Right renal cortex interstitium (tissue), 3 donors: Measurements from ENCODE around the gene FRRS1. TPM values are rescaled to one million over a fixed set of nuclear protein-coding genes. Genes with fewer than 3 reads are reported as not detected.
"Not testable (repeated sequence)": the region's sequence is repeated elsewhere in the genome, so short reads cannot be mapped to it uniquely, and the experiment has no call there.

ENCODE experiments used
- DNase-seq, 3 donors: peaks; one replicate each; pipeline ENCODE4 v3.0.0-alpha.2; 2013; ENCODE audit warnings: low read depth in 3 of 3, low spot score in 2 of 3
- polyA plus RNA-seq, 3 donors: library from polyadenylated mRNA; unstranded; fragments of 120-200 nt; gene quantifications; one replicate each; pipeline ENCODE4 v1.2.1, GENCODE V29; 2013; ENCODE audit not compliant: insufficient read length in 3 of 3

The FRRS1 gene
- 10 to 100 TPM in 1 of 3 donors, 1 to 10 TPM in 2; 8.4 to 11.5 (median 9.0) TPM for polyA plus RNA-seq

GRCh38 chr1:99766378-99766800 lies at the start of gene FRRS1:
Gene FRRS1, minus strand, starts transcription at chr1:99766635. Its CDS starts 17,867 bp downstream, at chr1:99748768.
- peak; percentile 57 to 80 (median 78) for DNase-seq

- DNase-seq = no peak
Measured at GRCh38 chr1:99814373-99814900, 48.0 kb upstream of the FRRS1 start.

GRCh38 chr1:99811747-99812146 lies 45.3 kb upstream of the FRRS1 start:
- no peak for DNase-seq

- no peak for DNase-seq
Measured at GRCh38 chr1:99811075-99811474, 44.6 kb upstream of the FRRS1 start.

- peak; percentile 74 to 84 (median 78) for DNase-seq
Measured at GRCh38 chr1:99808391-99809115, 42.1 kb upstream of the FRRS1 start.

GRCh38 chr1:99806882-99807281 lies 40.4 kb upstream of the FRRS1 start:
- no peak for DNase-seq

GRCh38 chr1:99801584-99801983 lies 35.1 kb upstream of the FRRS1 start:
- no peak for DNase-seq

- DNase-seq = not testable (repeated sequence)
Measured at GRCh38 chr1:99793861-99794260, 27.4 kb upstream of the FRRS1 start.

- DNase-seq = no peak
Measured at GRCh38 chr1:99789715-99790114, 23.3 kb upstream of the FRRS1 start.

- DNase-seq = no peak
Measured at GRCh38 chr1:99788896-99789295, 22.5 kb upstream of the FRRS1 start.

GRCh38 chr1:99786751-99787501 lies 20.5 kb upstream of the FRRS1 start:
- DNase-seq = no peak

- DNase-seq = no peak
Measured at GRCh38 chr1:99784809-99785255, 18.4 kb upstream of the FRRS1 start.

GRCh38 chr1:99784143-99784542 lies 17.7 kb upstream of the FRRS1 start:
- DNase-seq = no peak

GRCh38 chr1:99782920-99783319 lies 16.5 kb upstream of the FRRS1 start:
- DNase-seq = no peak

- no peak for DNase-seq
Measured at GRCh38 chr1:99782397-99782796, 16.0 kb upstream of the FRRS1 start.

- DNase-seq = no peak
Measured at GRCh38 chr1:99781798-99782197, 15.4 kb upstream of the FRRS1 start.

- no peak for DNase-seq
Measured at GRCh38 chr1:99777752-99778151, 11.3 kb upstream of the FRRS1 start.

- DNase-seq = no peak
Measured at GRCh38 chr1:99776120-99776519, 9.7 kb upstream of the FRRS1 start.

GRCh38 chr1:99772809-99773208 lies 6.4 kb upstream of the FRRS1 start:
- DNase-seq = no peak

- no peak for DNase-seq
Measured at GRCh38 chr1:99771513-99771918, 5.1 kb upstream of the FRRS1 start.

- no peak for DNase-seq
Measured at GRCh38 chr1:99768524-99769245, 2.2 kb upstream of the FRRS1 start.
